HEK293 (cell line): ENCODE data around the gene UFSP1.

Source experiments
- ATF2 ChIP-seq: fragments of 450-650 bp; formaldehyde crosslinking; IDR thresholded peaks from 2 replicates; pipeline ENCODE4 v1.5.1; 2016; ENCODE audit warnings: missing biosample characterization, missing genetic modification characterization, low read depth
- HIC1 ChIP-seq: fragments of 450-650 bp; formaldehyde crosslinking; IDR thresholded peaks from 2 replicates; pipeline ENCODE4 v1.5.1; 2016; ENCODE audit warnings: missing biosample characterization, missing genetic modification characterization
- KLF7 ChIP-seq: fragments of 450-650 bp; formaldehyde crosslinking; IDR thresholded peaks from 2 replicates; pipeline ENCODE4 v1.5.1; 2016; ENCODE audit warnings: missing biosample characterization, missing genetic modification characterization, borderline replicate concordance
- KLF8 ChIP-seq: fragments of 450-650 bp; formaldehyde crosslinking; IDR thresholded peaks from 2 replicates; pipeline ENCODE4 v1.5.1; 2016; ENCODE audit warnings: missing biosample characterization, missing genetic modification characterization
- OSR2 ChIP-seq: fragments of 450-650 bp; formaldehyde crosslinking; IDR thresholded peaks from 2 replicates; pipeline ENCODE4 v1.5.1; 2016; ENCODE audit warnings: missing biosample characterization, missing genetic modification characterization
- ZBTB11 ChIP-seq: fragments of 450-650 bp; formaldehyde crosslinking; conservative IDR thresholded peaks from 2 replicates; pipeline ENCODE4 v1.5.1; 2016; ENCODE audit warnings: low read depth, missing biosample characterization, missing genetic modification characterization
- ZBTB20 ChIP-seq: fragments of 450-650 bp; formaldehyde crosslinking; IDR thresholded peaks from 2 replicates; pipeline ENCODE4 v1.5.1; 2016; ENCODE audit warnings: missing biosample characterization, missing genetic modification characterization
- ZBTB49 ChIP-seq: fragments of 450-650 bp; formaldehyde crosslinking; IDR thresholded peaks from 2 replicates; pipeline ENCODE4 v1.5.1; 2016; ENCODE audit warnings: missing biosample characterization, missing genetic modification characterization, low read depth
- ZBTB8A ChIP-seq: fragments of 450-650 bp; formaldehyde crosslinking; IDR thresholded peaks from 2 replicates; pipeline ENCODE4 v1.5.1; 2016; ENCODE audit warnings: missing biosample characterization, missing genetic modification characterization
- ZNF10 ChIP-seq: fragments of 450-650 bp; formaldehyde crosslinking; IDR thresholded peaks from 2 replicates; pipeline ENCODE4 v1.5.1; 2017; ENCODE audit warnings: missing biosample characterization, missing genetic modification characterization
- ZNF121 ChIP-seq: fragments of 450-650 bp; formaldehyde crosslinking; IDR thresholded peaks from 2 replicates; pipeline ENCODE4 v1.5.1; 2016; ENCODE audit warnings: missing biosample characterization, missing genetic modification characterization
- ZNF133 ChIP-seq: fragments of 450-650 bp; formaldehyde crosslinking; IDR thresholded peaks from 2 replicates; pipeline ENCODE4 v1.5.1; 2016; ENCODE audit warnings: missing biosample characterization, missing genetic modification characterization
- ZNF146 ChIP-seq: fragments of 450-650 bp; formaldehyde crosslinking; IDR thresholded peaks from 2 replicates; pipeline ENCODE4 v1.5.1; 2016; ENCODE audit warnings: missing biosample characterization, missing genetic modification characterization
- ZNF169 ChIP-seq: fragments of 450-650 bp; formaldehyde crosslinking; IDR thresholded peaks from 2 replicates; pipeline ENCODE4 v1.5.1; 2016; ENCODE audit warnings: missing biosample characterization, missing genetic modification characterization
- ZNF175 ChIP-seq: fragments of 450-650 bp; formaldehyde crosslinking; IDR thresholded peaks from 2 replicates; pipeline ENCODE4 v1.5.1; 2016; ENCODE audit warnings: missing biosample characterization, missing genetic modification characterization
- ZNF18 ChIP-seq: fragments of 450-650 bp; formaldehyde crosslinking; IDR thresholded peaks from 2 replicates; pipeline ENCODE4 v1.5.1; 2016; ENCODE audit warnings: missing biosample characterization, missing genetic modification characterization
- ZNF2 ChIP-seq: fragments of 450-650 bp; formaldehyde crosslinking; IDR thresholded peaks from 2 replicates; pipeline ENCODE4 v1.5.1; 2016; ENCODE audit warnings: missing biosample characterization, missing genetic modification characterization
- ZNF23 ChIP-seq: fragments of 450-650 bp; formaldehyde crosslinking; IDR thresholded peaks from 2 replicates; pipeline ENCODE4 v1.5.1; 2016; ENCODE audit warnings: missing biosample characterization, missing genetic modification characterization, borderline replicate concordance
- ZNF350 ChIP-seq: fragments of 450-650 bp; formaldehyde crosslinking; IDR thresholded peaks from 2 replicates; pipeline ENCODE4 v1.5.0; 2017; ENCODE audit warnings: missing biosample characterization, mild to moderate bottlenecking, missing genetic modification characterization
- ZNF362 ChIP-seq: fragments of 450-650 bp; formaldehyde crosslinking; IDR thresholded peaks from 2 replicates; pipeline ENCODE4 v1.5.1; 2016; ENCODE audit warnings: missing biosample characterization, missing genetic modification characterization
- ZNF394 ChIP-seq: fragments of 450-650 bp; formaldehyde crosslinking; IDR thresholded peaks from 2 replicates; pipeline ENCODE4 v1.5.1; 2016; ENCODE audit warnings: missing biosample characterization, missing genetic modification characterization, mild to moderate bottlenecking, moderate library complexity, borderline replicate concordance
- ZNF501 ChIP-seq: fragments of 450-650 bp; formaldehyde crosslinking; IDR thresholded peaks from 2 replicates; pipeline ENCODE4 v1.5.1; 2016; ENCODE audit warnings: missing biosample characterization, missing genetic modification characterization
- ZNF558 ChIP-seq: fragments of 450-650 bp; formaldehyde crosslinking; IDR thresholded peaks from 2 replicates; pipeline ENCODE4 v1.5.1; 2016; ENCODE audit warnings: missing biosample characterization, missing genetic modification characterization
- ZNF571 ChIP-seq: fragments of 450-650 bp; formaldehyde crosslinking; IDR thresholded peaks from 2 replicates; pipeline ENCODE4 v1.5.0; 2017; ENCODE audit warnings: missing biosample characterization, missing genetic modification characterization
- ZNF585B ChIP-seq: fragments of 450-650 bp; formaldehyde crosslinking; IDR thresholded peaks from 2 replicates; pipeline ENCODE4 v1.5.1; 2016; ENCODE audit warnings: missing biosample characterization, missing genetic modification characterization
- ZNF621 ChIP-seq: fragments of 450-650 bp; formaldehyde crosslinking; IDR thresholded peaks from 2 replicates; pipeline ENCODE4 v1.5.1; 2017; ENCODE audit warnings: missing biosample characterization, missing genetic modification characterization
- ZNF747 ChIP-seq: fragments of 450-650 bp; formaldehyde crosslinking; IDR thresholded peaks from 2 replicates; pipeline ENCODE4 v1.5.1; 2016; ENCODE audit warnings: missing biosample characterization, missing genetic modification characterization
- ZSCAN23 ChIP-seq: fragments of 450-650 bp; formaldehyde crosslinking; IDR thresholded peaks from 2 replicates; pipeline ENCODE4 v1.5.1; 2016; ENCODE audit warnings: missing biosample characterization, missing genetic modification characterization

Gene UFSP1

GRCh38 chr7:100867040-100867775 lies 22.3 kb downstream of the UFSP1 start, which contains the start of gene TRIP6 (continued):
- TF ChIP-seq ZNF18 (tag by site-specific recombination) (0 out of 2 replicates have a peak, but pooled peaks have one; percentile 29), ZNF571 (tag by site-specific recombination) (no peak), ZNF362 (tag by site-specific recombination) (peak; percentile 98), ATF2 (tag by site-specific recombination) (peak; percentile 100), ZNF350 (tag by site-specific recombination) (no peak), ZNF2 (tag by site-specific recombination) (peak; percentile 61; the same call in 1 of the 2 replicates), ZNF175 (no peak), OSR2 (no peak), ZNF394 (tag by site-specific recombination) (peak; percentile 54; the same call in 1 of the 2 replicates), ZBTB11 (tag by site-specific recombination) (no peak; the same call in 1 of the 2 replicates), ZNF169 (no peak), ZNF10 (tag by site-specific recombination) (no peak), ZNF747 (tag by site-specific recombination) (no peak), ZNF621 (tag by site-specific recombination) (no peak), HIC1 (peak; percentile 86), ZBTB20 (peak; percentile 57; the same call in 1 of the 2 replicates), ZSCAN23 (tag by site-specific recombination) (peak; percentile 56; the same call in 1 of the 2 replicates), ZNF121 (tag by site-specific recombination) (no peak), ZNF501 (tag by site-specific recombination) (no peak; the same call in none of the 2 replicates), KLF8 (tag by site-specific recombination) (peak; percentile 97), ZNF133 (tag by site-specific recombination) (no peak), ZNF23 (tag by site-specific recombination) (no peak), ZNF585B (tag by site-specific recombination) (no peak), KLF7 (tag by site-specific recombination) (peak; percentile 93), ZNF558 (peak; percentile 74; the same call in 1 of the 2 replicates), ZBTB8A (tag by site-specific recombination) (peak; percentile 77), ZNF146 (tag by site-specific recombination) (no peak; the same call in 1 of the 2 replicates), ZBTB49 (no peak)
